Kidney capillary endothelial cell (primary cell): ENCODE results near the gene GABRA4.

ENCODE experiments used
- DNase-seq: peaks from one replicate; pipeline ENCODE4 v3.0.0-alpha.2; 2018; ENCODE audit warnings: low spot score

The GABRA4 gene

DNA sequence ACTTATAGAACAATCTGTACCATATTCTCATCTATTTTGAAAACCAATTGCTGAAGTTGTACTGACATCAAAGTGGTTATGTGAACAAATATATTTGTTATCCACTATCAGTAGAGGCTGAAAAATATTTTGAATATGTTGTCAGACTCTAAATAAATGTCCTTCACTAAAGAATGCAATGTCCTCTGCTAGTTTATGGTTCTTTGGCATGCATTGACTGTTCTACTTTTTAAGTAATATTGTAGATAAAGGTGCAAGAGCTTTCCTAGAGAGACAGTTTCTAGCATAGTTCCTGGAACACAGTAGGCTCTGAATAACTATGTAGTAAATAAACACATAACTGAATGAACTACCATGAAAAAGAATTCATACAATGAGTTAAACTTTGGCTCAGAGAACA is 66.2 kb downstream of the GABRA4 start:
- no peak for DNase-seq

DNA sequence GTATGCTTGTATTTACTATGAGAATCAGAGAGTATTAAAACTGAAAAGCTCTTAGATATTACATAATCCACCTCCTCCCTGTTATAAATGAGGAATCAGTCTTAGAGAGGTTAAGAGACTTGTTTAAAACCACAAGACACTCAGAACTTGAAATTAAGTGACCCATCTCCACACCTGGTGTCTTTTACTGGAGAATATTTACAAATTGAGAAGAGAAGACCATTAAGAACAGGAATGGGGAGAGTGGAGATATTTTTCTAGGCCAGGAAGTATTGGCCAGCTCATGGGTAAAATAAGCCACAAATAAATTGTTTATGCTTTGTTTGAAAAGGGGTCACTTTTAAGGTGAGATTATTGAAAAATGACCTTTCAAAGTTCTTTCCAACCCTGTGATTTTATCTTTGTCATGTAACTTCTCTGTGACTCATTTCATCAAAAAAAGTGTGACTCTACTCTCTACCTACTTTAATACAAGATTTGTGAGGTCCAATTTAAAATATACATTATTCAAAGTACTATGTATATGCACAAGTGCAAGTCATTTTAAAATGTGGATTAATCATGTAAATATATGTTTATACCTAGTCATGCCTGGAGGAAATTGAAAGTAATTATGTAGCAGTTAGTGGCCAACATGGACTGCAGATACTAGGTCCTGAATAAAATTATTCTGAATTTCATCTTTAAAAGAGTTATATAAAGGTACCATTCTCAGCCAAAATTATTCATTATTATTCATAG is 68.4 kb downstream of the GABRA4 start:
- no peak for DNase-seq

DNA sequence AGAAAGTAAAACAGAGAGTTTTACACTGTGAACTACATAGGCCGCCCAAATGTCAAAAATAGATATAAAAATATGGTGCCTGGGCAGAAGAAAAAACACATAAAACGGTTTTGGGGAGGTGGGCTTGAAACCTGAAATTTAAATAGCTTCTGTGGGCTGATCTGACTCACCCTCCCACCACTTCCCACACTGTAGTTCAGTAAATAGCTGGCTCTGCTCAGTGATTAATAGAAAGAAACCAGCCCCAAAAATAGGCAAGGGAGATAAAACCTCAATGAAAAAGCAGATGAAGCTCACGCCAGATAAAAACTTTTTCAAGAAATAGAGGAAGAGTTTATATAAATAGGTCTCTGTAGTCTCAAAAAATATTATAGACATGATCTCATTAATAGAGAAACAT is 71.2 kb downstream of the GABRA4 start:
- DNase-seq: no peak

DNA sequence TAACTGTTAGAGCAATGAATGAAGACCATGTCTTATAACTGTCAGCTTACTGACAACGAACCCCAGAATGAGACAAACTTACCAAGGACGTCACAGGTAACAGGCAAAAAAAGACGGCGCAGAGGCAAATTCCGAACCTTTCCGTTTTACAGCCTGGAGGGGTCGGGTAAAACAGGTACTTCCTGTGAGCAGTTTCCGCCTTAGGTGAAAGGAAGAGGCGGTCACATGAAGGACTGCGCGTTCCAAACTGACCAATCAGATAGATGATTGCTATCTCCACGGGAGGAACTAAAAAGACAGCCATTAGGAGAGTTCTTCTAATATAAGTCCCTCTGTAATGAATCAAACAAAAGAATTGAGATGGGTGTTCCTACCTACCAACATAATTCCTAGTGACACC is 84.3 kb downstream of the GABRA4 start, which contains the start of gene COX7B2:
Gene COX7B2 (minus strand): TSS at position 168 of the 400 bp plus-strand sequence. CDS start 174,053 bp downstream, outside the sequence.
- no peak for DNase-seq

DNA sequence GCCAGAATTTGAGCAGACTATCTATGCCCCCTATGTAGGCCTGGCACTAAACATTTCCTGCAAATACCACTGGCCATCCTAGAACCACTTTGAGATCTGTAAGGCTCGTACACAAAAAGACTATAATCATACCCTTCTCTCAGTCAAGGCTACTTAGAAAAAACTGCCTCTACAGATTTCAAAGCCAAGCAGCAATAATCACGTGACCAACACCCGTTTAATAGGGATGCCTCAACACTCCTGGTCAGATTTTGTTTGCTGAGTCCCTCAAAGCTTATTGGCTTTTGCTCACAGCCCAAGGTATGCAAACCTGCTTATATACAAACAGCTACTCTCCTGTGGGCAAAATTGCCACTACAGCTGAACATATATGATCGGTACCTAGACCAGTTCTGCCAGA is 85.2 kb downstream of the GABRA4 start:
- no peak for DNase-seq

DNA sequence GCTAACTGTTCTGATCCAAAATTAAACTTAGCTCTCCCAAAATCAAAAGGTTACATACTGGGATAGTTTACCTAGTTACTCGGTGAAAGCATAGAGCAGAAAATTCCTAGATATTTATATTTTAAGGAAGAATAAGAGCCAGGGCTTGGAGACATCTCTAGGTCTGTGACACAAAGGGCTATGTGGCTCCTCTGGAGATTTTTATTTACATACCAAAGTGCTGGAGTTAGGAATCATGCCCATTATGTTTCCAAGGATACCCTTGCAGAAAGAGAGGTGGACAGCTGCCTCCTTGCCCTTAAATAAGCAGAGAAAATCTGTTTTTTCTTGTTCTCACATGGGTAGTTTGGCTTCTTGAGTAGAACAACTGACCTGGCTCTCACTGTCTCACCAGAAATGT is 93.3 kb downstream of the GABRA4 start:
- DNase-seq: no peak

DNA sequence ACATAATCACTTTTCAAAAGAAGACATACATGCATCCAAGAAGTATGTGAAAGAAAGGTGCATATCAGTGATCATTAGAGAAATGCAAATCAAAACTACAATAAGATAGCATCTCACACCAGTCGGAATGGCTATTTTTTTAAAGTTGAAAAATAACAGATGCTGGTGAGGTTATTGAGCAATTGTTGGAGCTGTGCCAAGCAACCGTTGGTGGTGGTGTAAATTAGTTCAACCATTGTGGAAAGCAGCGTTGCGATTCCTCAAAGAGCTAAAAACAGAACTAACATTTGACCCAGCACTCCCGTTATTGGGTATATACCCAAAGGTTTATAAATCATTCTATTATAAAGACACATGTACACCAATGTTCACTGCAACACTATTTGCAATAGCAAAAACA is 98.6 kb downstream of the GABRA4 start:
- DNase-seq: no peak

DNA sequence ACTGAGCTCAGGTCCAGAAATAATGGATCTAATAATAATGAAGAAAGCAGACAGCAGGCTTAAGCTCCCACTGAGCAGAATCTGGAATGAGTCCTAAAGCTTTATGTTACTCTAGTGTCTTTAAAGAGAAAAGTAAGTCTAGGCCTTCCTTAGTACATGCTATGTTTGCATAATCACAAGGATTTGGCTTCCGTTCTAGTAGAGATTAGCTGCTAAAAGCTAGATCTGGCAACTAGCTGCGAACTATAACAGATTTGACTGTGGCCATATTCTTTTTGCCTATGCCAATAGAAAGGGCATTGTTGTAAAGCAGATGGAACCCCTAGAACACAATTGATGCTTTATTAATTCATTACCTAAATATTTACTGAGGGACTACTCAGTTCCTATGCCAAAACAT is 103.3 kb downstream of the GABRA4 start:
- DNase-seq: no peak

DNA sequence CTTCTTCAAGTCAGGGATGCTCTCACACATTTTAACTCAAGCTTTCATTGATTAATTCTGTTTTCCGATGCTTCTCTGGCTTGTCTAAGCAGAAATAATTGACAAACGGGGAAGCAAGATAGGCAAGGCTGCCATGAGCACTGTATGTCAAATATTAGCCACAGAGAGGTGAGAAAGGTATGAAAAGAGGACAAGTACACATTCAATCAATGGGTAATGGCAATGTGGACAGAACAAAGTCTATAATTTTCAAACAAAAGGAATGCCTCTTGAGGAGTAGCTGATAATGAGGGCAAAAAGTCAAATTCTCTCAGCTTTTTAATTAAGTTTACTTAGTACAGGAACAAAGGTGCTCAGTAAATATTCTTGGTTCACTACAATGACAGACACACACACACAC is 104.0 kb downstream of the GABRA4 start:
- no peak for DNase-seq

DNA sequence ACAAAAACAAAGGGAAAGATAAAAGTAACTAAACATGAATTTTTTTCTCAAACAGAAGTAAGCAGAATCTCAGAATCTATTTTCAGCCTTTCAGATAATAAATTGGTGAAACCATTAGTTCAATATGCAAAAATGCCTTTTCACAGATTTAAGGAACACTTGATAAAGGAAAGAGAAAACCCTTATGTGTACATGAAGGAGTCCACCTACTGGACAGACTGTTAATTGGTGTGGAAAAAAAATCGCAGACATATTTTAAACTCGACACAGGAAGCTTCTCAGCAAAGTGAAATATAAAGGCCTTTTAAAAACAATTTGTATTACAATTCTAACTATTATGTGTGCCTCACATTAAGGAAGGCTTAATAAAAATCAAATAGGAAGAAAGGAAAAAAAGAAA is 106.7 kb downstream of the GABRA4 start:
- DNase-seq: peak; percentile 4

DNA sequence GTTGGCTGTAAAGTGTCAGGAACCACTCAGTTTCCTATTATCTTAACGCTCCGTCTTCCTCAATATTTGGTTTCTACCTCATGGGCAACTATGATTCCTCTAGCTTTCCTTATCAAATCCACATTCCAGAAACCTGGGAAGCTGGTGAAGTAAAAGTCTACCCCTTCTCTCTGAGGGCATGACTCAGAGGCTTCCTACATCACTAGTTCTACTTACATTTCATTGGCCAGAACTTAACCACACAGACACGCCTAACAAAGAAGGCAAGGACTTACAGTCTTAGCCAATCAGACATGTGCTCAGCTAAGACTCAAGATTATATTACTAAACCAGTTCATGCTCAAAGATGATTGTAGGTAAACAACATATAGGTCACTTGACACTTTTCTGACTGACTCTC is 114.7 kb downstream of the GABRA4 start:
- no peak for DNase-seq

DNA sequence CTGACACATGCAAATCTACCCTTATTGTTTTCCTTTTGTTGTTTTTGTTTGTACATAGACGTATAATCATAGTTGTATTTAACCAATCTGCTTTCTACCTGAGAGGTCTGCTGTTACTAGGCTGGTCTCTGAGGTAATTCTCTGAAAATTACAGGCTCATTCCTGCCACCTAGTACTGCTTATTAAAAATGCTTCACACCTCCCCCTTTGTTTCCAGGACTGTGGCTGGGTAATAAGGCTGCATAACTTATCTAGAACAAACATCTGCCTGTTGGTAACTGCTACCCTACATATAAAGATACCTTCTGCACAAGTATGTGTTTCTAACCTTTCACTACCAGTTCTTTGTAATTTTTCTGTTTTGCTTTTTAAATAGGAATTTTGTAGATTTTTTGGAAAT is 118.6 kb downstream of the GABRA4 start:
- no peak for DNase-seq

DNA sequence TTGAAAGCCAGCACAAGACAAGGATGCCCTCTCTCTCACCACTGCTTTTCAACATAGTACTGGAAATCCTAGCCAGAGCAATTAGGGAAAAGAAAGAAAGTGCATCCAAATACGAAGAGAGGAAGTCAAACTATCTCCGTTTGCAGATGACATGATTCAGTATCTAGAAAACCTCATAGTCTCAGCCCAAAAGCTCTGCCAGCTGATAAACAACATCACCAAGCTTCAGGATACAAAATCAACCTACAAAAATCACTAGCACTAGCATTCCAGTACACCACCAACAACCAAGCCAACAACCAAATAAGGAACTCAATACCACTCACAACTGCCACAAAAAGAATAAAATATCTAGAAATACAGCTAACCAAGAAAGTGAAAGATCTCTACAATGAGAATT is 123.0 kb downstream of the GABRA4 start:
- DNase-seq: no peak
